Suppressor macrophage treated with lipopolysaccharide for 4 hours (primary cell): ENCODE data around the gene USP34.
"Not testable (repeated sequence)": the region's sequence is repeated elsewhere in the genome, so short reads cannot be mapped to it uniquely, and the experiment has no call there.

ENCODE experiments used
- DNase-seq: peaks from one replicate; pipeline ENCODE4 v3.0.0-alpha.2; 2020

The USP34 gene

GRCh38 chr2:61178603-61179545 is 292.0 kb downstream of the USP34 start:
- peak; percentile 26 for DNase-seq

DNA sequence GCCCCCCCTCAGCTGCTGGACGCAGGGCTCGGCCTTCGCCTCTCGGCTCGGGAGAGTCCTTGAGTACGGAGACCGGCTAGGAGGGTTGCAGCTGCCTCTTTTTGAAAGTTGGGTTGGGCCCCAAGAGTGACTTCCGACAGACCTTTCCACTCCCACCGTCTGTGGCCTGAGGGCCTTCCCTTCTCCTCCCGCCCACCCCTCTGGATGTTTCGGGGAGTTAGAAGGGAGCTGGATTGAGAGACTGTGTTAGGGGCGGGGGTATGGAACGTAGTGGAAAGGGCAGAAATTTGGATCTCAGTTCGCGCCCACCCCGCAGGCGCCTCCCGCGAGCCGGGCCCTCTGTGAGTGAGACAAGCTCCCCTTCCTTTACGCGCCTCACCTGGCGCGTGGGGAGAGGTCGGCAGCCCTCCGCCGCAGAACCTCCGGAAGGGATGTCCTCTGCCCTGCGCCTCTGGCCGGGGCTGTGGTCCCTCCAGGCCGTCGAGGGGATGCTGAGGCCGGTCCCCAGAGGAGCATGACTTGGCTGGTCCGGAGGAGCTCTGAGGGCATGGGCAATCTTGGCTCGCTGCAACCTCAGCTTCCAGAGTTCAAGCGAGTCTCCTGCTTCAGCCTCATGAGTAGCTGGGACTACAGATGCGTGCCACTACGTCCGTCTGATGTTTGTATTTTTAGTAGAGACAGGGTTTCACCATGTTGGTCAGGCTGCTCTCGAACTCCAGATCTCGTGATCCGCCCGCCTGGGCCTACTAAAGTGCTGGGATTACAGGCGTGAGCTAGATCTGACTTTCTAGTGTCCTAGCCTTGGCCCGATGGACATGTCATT is 292.9 kb downstream of the USP34 start:
- DNase-seq, result peak; percentile 37

DNA sequence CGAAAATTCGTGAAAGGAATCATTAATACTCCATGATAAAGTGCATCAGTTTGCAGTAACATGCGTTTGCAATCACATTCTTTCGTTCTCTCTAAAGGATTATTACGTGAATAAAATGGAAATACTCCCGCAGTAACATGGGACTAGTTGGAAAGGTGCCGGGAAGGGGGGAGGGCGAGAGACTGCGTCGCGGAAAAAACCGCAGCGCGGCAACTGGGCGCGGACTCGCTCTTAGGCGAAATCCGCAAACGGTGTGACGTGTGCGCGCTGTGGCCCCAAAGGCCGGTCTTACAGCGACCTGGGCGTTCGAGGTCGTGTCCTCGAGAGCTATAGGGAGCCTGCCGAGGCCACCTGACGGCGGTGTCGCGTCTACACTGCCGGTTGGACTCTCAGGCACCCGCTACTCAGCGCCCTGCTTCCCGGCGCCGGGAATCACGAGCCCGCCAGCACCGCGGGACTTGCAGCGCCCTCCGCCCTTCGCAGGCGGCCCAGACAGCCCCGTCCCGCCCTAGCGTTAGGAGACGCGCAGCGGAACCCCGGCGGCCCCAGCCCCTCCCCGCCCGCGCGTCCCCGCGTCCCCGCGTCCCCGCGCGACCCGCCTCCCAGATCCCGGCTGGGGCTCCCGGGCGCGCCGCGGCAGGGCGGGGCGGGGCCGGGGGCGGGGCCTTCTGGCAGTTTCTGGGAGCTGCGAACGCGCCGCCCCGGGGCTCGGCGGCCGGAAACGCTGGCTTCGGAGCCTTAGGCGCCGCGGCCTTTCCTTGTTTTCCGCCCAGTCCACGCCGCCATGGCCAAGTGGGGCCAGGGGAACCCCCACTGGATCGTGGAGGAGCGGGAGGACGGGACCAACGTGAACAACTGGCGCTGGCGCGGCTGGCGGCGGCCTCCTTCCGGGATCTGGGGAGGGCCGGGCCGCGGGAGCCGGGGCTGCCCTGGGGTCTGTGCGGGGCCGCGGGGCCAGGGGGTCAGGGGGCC is 293.8 kb downstream of the USP34 start:
- DNase-seq, result peak; percentile 97

GRCh38 chr2:61175036-61175435 is 295.9 kb downstream of the USP34 start:
- DNase-seq, result no peak

GRCh38 chr2:61173116-61173515 is 297.8 kb downstream of the USP34 start:
- no peak for DNase-seq

DNA sequence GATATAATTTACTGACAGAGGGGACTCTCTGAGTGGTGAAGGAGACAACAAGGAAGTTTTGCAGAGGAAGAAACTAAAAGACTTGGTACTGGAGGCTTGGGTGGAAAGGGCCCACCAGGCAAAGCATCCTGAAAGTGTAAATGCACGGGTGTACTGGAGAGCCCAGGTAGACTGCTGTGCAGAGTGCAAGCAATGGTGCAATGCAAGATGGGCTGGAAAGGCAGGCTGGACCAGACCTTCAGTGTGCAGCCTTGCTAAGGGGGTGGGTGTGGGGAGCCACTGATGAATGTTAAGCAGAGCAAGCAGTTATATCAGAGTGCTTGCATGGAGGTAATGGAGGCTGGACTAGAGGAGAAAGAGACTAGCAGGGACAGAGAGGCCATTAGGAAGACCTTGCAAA is 298.2 kb downstream of the USP34 start:
- DNase-seq, result no peak

DNA sequence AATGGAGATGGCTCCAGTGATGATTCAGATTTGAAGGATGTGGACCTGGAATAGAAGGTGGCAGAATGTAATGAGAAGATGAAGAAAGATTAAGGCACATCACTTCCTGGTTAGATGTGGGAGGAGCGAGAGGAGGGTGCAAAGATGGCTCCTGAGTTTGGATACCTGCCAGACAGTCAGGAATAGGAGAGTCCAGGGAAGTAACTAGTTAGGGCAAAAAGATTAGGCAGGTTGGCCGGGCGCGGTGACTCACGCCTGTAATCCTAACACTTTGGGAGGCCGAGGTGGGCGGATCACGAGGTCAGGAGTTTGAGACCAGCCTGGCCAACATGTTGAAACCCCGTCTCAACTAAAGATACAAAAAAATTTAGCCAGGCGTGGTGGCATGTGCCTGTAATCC is 303.3 kb downstream of the USP34 start:
- no peak for DNase-seq

GRCh38 chr2:61165946-61166345 is 304.9 kb downstream of the USP34 start:
- DNase-seq, result no peak

DNA sequence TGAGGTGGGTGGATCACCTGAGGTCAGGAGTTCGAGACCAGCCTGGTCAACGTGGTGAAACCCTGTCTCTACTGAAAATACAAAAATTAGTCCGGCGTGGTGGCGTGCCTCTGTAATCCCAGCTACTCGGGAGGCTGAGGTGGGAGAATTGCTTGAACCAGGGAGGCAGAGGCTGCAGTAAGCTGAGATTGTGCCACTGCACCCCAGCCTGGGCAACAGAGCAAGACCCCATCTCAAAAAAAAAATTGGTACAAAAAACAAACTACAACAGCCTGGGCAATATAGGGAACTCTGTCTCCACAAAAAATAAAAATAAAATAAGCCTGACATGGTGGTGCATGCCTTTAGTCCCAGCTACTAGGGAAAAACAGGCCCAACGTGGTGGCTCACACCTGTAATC is 305.8 kb downstream of the USP34 start:
- not testable (repeated sequence) for DNase-seq

DNA sequence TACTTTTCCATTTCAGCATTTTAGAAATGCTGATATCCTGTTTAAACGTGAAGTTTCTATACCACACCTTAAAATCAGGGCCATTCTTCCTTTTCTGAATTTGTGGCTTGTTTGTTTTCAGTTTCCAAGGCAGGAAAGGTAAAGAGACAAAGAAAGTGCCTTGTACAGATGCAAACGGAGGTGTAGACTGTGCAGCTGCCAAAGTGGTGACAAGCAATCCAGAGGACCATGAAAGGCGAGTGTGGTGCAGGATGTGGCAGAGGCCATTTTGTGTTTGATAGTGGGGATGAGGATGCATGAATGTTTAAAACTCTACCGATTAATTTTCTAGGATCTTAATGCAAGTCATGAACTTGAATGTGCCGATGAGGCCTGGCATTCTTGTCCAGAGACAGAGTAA is 308.2 kb downstream of the USP34 start:
- DNase-seq, result no peak

GRCh38 chr2:61161888-61162287 is 309.0 kb downstream of the USP34 start, which contains the start of gene C2orf74:
TSS of gene C2orf74 (plus strand) at chr2:61162188. CDS start at chr2:61162515, 327 bp downstream.
- no peak for DNase-seq

DNA sequence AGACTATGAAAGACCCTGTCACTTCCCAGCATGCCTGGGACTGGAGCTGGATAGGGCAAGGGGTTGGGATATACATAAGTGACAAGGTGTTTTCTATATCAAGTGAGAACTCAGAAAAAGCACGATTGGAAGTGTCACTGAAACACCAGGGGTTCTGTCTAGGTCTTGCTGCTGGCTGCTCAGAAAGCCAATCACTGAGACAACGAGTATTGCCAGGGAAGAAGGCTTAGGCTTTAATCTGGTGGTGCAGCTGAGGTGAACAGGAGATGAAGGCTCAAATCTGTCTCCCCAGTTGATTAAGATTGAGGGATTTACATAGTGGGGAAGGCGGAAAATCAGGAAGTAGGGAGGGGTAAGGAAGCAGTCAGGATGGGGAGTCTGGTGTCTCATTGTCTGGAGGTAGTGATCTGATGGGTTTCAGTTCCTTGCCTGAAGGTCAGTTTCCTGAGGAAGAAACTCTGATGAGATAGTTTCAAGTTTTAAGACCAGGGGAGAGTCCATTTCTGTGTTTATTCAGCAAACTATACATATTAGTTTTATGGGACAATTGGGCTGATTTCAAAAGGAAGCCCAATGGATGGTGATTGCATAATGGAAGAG is 312.4 kb downstream of the USP34 start:
- peak; percentile 87 for DNase-seq

DNA sequence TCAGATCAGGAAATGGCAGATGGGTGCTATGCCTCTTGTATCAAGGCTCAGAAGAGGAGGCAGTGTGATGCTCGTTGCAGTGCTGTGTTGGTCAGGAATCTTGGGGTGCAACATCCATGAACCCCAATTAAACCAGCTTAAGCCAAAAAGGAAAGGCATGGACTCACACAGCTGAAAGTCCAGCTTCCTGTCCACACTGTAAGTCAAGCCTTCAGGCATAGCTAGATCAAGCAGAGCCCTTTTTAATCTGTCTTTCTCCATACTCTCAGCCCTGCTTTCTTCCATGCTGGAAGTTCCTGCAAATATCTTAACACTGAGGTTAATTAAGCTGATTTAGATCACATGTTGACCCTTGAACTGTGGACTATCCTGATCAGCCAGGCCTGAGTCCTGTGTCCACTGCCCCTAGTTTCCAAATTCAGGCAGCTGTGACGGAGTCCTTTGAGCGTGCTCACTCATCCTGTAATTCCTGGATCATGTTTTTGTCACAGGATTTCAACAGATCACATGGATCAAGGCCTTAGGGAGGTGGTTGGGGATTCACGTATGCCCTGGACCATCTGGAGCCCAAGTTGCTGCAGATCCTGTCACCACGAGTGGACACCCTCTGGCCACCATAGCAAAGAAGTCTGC is 313.4 kb downstream of the USP34 start:
- no peak for DNase-seq

- peak; percentile 41 for DNase-seq
Observed at GRCh38 chr2:61151436-61151835, 319.5 kb downstream of the USP34 start.

DNA sequence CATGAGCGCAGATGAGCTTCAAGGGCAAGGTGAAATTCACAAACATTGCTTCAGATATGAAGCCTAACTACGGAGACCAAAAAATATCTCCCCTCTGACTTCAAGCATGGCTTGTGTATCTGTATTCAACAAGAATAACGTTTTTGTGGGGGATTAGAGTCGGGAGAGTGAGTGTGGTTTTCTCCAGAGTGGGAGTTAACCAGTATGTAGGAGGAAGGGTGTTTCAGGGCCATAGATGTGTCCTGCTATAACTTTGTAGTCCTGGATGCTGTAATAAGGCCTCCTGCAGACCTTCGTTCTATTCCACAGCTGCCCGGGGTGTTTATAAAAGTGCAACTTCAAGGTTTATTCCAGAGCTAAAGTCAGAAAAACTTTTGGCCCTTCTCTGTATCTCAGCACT is 321.8 kb downstream of the USP34 start:
- DNase-seq, result no peak

DNA sequence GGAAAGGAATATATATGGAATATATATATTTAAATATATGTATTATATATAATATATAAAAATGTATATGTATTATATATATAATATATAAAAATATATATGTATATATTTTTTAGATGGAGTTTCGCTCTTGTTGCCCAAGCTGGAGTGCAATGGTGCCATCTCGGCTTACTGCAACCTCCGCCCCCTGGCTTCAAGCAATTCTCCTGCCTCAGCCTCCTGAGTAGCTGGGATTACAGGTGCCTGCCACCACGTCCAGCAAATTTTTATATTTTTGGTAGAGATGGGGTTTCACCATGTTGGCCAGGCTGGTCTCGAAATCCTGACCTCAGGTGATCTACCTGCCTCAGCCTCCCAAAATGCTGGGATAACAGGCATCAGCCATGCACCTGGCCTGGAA is 322.8 kb downstream of the USP34 start:
- DNase-seq, result not testable (repeated sequence)

GRCh38 chr2:61145990-61146389 is 324.9 kb downstream of the USP34 start:
- no peak for DNase-seq

- DNase-seq, result peak; percentile 100
Observed at GRCh38 chr2:61144697-61145268, 326.1 kb downstream of the USP34 start.

- DNase-seq, result no peak
Observed at GRCh38 chr2:61141151-61141550, 329.7 kb downstream of the USP34 start.

GRCh38 chr2:61138859-61139258 is 332.0 kb downstream of the USP34 start:
- no peak for DNase-seq
